Loucy (cell line): ENCODE measurements around the gene CCR5AS.
"Not testable (repeated sequence)": the region's sequence is repeated elsewhere in the genome, so short reads cannot be mapped to it uniquely, and the experiment has no call there.

ENCODE experiments used
- H2AFZ ChIP-seq: fragments of 200-600 bp; sonication (generic); 2 replicates; pipeline ENCODE4 v1.6.0; 2016; ENCODE audit warnings: antibody characterized with exemption, mild to moderate bottlenecking, low read length, moderate library complexity
- H3F3A ChIP-seq: fragments of 200-600 bp; 2 replicates; pipeline ENCODE4 v1.6.0; 2016; ENCODE audit warnings: antibody characterized with exemption, low read depth, mild to moderate bottlenecking
- H3K27me3 ChIP-seq: fragments of 200-600 bp; sonication (generic); 2 replicates; pipeline ENCODE4 v1.6.1; 2014; ENCODE audit warnings: low read length, mild to moderate bottlenecking; ENCODE audit not compliant: insufficient read depth, poor library complexity, severe bottlenecking
- H3K36me3 ChIP-seq: fragments of 200-600 bp; sonication (generic); 2 replicates; pipeline ENCODE4 v1.6.1; 2016; ENCODE audit warnings: low read length; ENCODE audit not compliant: insufficient read depth
- H3K4me1 ChIP-seq: fragments of 200-600 bp; sonication (generic); 2 replicates; pipeline ENCODE4 v1.5.1; 2014; ENCODE audit warnings: low read length, mild to moderate bottlenecking; ENCODE audit not compliant: insufficient read depth, poor library complexity, severe bottlenecking
- H3K4me2 ChIP-seq: fragments of 200-600 bp; sonication (generic); 2 replicates; pipeline ENCODE4 v1.6.0; 2014; ENCODE audit warnings: antibody characterized with exemption, low read length, low read depth, mild to moderate bottlenecking; ENCODE audit not compliant: poor library complexity, severe bottlenecking
- H3K4me3 ChIP-seq: fragments of 200-600 bp; sonication (generic); 2 replicates; pipeline ENCODE4 v1.5.1; 2014; ENCODE audit warnings: low read length, mild to moderate bottlenecking, mixed read lengths; ENCODE audit not compliant: poor library complexity, severe bottlenecking
- H3K79me2 ChIP-seq: fragments of 200-600 bp; sonication (generic); 2 replicates; pipeline ENCODE4 v1.6.1; 2014; ENCODE audit warnings: low read length; ENCODE audit not compliant: insufficient read depth
- H3K9ac ChIP-seq: fragments of 200-600 bp; sonication (generic); 2 replicates; pipeline ENCODE4 v1.6.0; 2014; ENCODE audit warnings: mild to moderate bottlenecking, low read depth, low read length, moderate library complexity; ENCODE audit not compliant: poor library complexity, severe bottlenecking
- H3K9me2 ChIP-seq: fragments of 200-600 bp; sonication (generic); replicated peaks from 2 replicates; pipeline ENCODE4 v1.6.1; 2016; ENCODE audit warnings: low read depth, low read length, mixed read lengths
- H3K9me3 ChIP-seq: fragments of 200-600 bp; sonication (generic); 2 replicates; pipeline ENCODE4 v1.6.1; 2014; ENCODE audit warnings: mild to moderate bottlenecking, antibody characterized with exemption, low read length, low read depth; ENCODE audit not compliant: insufficient read depth
- H4K20me1 ChIP-seq: fragments of 200-600 bp; sonication (generic); 2 replicates; pipeline ENCODE4 v1.6.0; 2014; ENCODE audit warnings: antibody characterized with exemption, low read length, mild to moderate bottlenecking; ENCODE audit not compliant: insufficient read depth, poor library complexity, severe bottlenecking
- CTCF ChIP-seq: fragments of 200-600 bp; sonication (generic); conservative IDR thresholded peaks from 2 replicates; pipeline ENCODE4 v1.5.1; 2014; ENCODE audit warnings: mild to moderate bottlenecking, antibody characterized with exemption, low read length
- EZH2phosphoT487 ChIP-seq: fragments of 200-600 bp; IDR thresholded peaks from 2 replicates; pipeline ENCODE4 v1.6.1; 2018; ENCODE audit warnings: antibody characterized with exemption, mild to moderate bottlenecking, moderate library complexity, borderline replicate concordance

Gene CCR5AS

GRCh38 chr3:46406443-46406787 lies 451 bp downstream of the CCR5AS start:
- Histone ChIP-seq H4K20me1 (no peaks in the 10 kb centered on the region), H3K9ac (no peak overlapping the region), H3K27me3 (no peaks in the 10 kb centered on the region), H2AFZ (no peak overlapping the region), H3K36me3 (no peaks in the 10 kb centered on the region), H3K4me1 (peaks cover 13% of the 10 kb centered on the region), H3K4me3 (no peak overlapping the region), H3K4me2 (no peak overlapping the region), H3K9me2 (no peaks in the 10 kb centered on the region), H3F3A (no peaks in the 10 kb centered on the region), H3K79me2 (no peaks in the 10 kb centered on the region), H3K9me3 (no peaks in the 10 kb centered on the region)
- TF ChIP-seq EZH2phosphoT487 (no peak), CTCF (no peak)

GRCh38 chr3:46405301-46406019 lies 1.4 kb downstream of the CCR5AS start:
- peaks cover 13% of the 10 kb centered on the region for H3K4me1 ChIP-seq
- no peaks in the 10 kb centered on the region for H3K9me2 ChIP-seq
- no peak overlapping the region for H2AFZ ChIP-seq
- H3K27me3 ChIP-seq: no peaks in the 10 kb centered on the region
- no peak overlapping the region for H3K4me3 ChIP-seq
- H3K36me3 ChIP-seq: no peaks in the 10 kb centered on the region
- H3K9ac ChIP-seq: no peak overlapping the region
- no peak overlapping the region for H3K4me2 ChIP-seq
- no peaks in the 10 kb centered on the region for H3F3A ChIP-seq
- no peaks in the 10 kb centered on the region for H3K9me3 ChIP-seq
- TF ChIP-seq EZH2phosphoT487 (no peak), CTCF (no peak)
- H4K20me1 ChIP-seq: no peaks in the 10 kb centered on the region
- no peaks in the 10 kb centered on the region for H3K79me2 ChIP-seq

- H3K9me3 ChIP-seq, H3F3A ChIP-seq, H3K27me3 ChIP-seq, H3K36me3 ChIP-seq, H3K9ac ChIP-seq, H3K4me1 ChIP-seq, H3K9me2 ChIP-seq, H2AFZ ChIP-seq, H3K4me2 ChIP-seq, H3K4me3 ChIP-seq, H3K79me2 ChIP-seq, H4K20me1 ChIP-seq: not testable (repeated sequence)
These were observed 4.0 kb downstream of the CCR5AS start for GRCh38 chr3:46402902-46403301.

GRCh38 chr3:46401579-46401978 lies 5.3 kb downstream of the CCR5AS start:
- no peaks in the 10 kb centered on the region for H4K20me1 ChIP-seq
- H3K27me3 ChIP-seq: no peaks in the 10 kb centered on the region
- TF ChIP-seq EZH2phosphoT487: no peak
- TF ChIP-seq CTCF: no peak
- no peaks in the 10 kb centered on the region for H3K4me1 ChIP-seq
- no peaks in the 10 kb centered on the region for H3K36me3 ChIP-seq
- no peak overlapping the region for H3K9ac ChIP-seq
- no peak overlapping the region for H2AFZ ChIP-seq
- H3K9me2 ChIP-seq: no peaks in the 10 kb centered on the region
- H3F3A ChIP-seq: no peaks in the 10 kb centered on the region
- no peak overlapping the region for H3K4me2 ChIP-seq
- no peak overlapping the region for H3K4me3 ChIP-seq
- no peaks in the 10 kb centered on the region for H3K79me2 ChIP-seq
- H3K9me3 ChIP-seq: no peaks in the 10 kb centered on the region
